Activated CD4-positive, alpha-beta T cell treated with anti-CD3 and anti-CD28 coated beads, Interleukin-2, amount 50 U/mL, for 4 hours (primary cell): Measurements from ENCODE around the gene KLRG1.

Experiments used
- DNase-seq, 2 experiments: peaks; one replicate each; pipeline ENCODE4 v3.0.0-alpha.2; 2020

KLRG1 gene

DNA sequence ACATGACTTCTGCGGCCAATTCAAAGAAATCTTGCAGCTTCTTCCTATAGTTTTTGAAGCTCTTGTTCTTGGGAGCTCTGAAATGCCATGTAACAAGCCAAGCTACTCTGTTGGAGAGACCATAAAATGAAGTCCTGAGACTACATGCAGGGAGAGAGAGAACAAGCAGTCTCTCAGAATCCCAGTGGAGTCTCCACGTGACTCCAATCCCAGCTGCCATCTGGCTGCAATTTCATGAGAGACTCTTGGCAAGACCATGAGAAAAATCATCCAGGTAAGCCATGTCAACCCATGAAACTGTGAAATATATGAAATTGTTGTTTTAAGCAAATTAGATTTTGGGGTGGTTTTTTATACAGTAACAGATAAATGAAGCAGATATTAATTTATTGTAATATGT, 54.4 kb downstream of the KLRG1 start:
- DNase-seq: no peak

DNA sequence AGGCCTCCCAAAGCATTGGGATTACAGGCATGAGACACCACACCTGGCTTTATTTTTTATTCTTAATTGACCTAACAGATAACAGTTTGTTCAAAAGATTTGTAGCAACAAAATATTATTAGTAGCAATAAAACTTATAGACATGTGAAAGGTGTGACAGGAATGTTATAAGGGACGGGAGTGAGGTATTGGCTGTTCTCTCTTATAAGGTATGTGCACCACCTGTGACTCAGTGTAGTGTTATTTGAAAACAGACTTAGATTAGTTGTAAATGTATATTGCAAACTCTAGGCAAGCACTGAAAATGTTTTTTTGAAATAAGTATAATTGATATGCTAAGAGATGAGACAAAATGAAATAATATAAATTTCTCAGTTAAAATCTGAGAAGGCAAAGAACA, 57.8 kb downstream of the KLRG1 start:
- no peak for DNase-seq

DNA sequence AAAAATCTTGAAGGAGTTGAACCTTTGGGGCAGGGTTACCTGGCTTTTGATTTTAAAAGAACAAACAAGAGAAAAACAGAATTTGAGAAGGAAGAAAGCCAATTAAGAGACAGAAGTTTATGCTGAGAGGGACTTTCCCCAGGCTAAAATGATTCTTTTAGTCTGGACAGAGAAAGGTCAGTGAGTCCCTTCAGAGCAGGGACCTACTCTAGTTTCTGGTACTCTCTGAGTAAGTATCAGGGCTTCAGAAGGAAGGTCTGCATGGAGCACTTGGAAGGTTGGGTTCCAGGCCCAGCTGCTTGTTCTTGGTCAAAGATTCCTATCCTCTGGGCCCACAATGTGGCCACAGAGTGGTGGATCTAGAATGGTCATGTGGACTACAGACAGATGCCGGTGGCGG, 59.6 kb downstream of the KLRG1 start:
- DNase-seq: no peak

DNA sequence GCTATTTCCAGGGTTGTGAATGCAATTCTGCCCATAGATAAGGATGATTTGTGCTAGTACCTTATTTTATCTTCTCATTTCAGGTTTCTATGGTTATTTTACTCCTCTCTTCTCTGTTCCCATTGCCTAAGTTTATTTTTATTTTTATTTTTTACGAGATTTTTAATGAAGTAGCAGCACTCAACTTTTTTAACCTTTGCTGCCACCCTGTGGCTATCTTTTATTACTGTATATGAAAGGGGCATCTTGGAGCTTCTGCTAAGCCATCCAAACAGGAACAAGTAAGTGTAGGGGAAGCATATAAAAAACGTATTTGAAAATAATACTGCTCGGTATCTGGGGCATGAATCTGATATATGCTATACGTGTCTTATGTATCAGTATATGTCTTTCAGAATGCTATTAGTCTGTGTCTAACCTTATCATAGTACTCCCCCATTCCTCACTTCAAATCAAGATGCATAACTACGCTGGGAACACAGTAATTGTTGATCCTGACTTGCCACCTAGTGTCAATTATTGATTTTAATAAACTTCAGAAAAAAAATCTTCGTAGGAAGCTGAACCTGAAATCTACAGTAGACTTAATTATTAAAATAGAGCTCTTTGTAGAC, 60.3 kb downstream of the KLRG1 start:
- DNase-seq: no peak

DNA sequence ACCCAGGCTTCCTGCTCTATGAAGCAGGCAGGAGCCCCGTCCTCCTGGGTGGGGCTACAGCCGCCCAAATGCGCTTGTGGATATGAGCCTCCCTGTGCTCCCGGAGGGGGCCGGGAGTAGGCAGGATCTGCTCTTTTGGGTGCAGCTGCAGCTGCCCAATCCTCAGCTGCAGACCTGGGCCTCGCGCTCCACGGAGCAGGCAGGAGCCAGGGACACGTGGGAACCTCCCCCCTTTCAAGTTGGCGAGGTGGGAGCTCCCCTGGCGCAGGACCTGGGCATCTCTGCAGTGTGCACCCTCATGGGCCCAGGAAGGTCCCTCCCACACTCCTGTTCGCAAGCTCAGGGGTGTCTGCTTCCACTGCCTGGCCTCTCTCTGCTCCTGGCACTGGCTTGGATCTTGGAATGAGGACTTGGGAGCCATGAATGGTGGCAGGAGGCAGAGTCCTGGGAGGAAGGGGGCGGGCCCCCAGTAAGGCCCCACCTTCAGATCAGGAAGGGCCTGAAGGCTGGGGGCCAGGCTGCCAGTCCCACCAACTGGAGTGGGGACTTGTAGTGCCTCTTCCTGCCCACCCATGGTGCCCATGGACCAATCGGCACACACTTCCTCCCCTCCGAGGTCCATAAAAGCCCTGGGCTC, 61.3 kb downstream of the KLRG1 start:
- no peak for DNase-seq

DNA sequence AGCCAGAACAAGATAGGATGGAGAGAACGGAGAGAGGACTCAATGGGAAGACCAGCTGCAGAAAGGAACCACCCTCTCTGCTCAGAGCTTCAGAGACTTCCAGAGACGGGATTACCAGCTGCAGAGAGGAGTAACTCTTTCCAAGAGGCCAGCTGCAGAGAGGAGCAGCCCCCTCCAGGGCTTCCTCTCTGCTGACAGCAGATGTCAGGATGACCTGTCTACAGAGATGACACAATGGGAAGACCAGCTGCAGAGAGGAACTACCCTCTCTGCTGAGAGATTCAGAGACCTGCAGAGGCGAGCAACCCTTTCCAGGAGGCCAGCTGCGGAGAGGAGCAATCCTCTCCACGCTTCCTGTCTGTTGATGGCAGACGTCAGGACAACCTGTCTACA, 61.8 kb downstream of the KLRG1 start:
- DNase-seq: no peak

DNA sequence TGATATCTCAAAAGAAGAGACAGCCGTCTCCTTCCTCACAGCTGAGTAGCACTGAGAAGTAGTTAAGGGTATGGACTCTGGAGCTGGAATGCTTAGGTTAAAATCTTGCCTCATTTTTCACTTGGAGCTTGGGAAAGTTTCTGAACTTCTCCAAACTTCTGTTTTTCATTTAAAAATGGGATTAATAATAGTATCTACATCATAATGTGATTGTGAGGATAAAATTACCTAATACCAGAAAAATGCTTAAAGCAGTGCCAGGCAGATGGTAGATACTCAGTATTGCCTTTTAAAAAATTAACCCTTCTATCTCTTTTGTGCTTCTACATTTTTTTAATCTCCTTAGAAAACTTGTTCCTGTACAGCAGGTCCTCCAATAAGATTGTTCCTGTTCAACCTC, 63.3 kb downstream of the KLRG1 start:
- no peak for DNase-seq
